ENCODE data around the gene BNIP1.
A peak's percentile ranks its signal among the peaks of the same experiment; 100 is the strongest.
"Not testable (repeated sequence)": the region's sequence is repeated elsewhere in the genome, so short reads cannot be mapped to it uniquely, and the experiment has no call there.

Gene BNIP1

GRCh38 chr5:173144200-173145176 lies at the start of gene BNIP1:
TSS of gene BNIP1 (plus strand) at chr5:173144531. CDS start at chr5:173144546, 15 bp downstream.
- DNase-seq (ENCODE audit: low spot score), result peak; percentile 96

- DNase-seq (ENCODE audit: low spot score), result no peak
Observed at GRCh38 chr5:173098787-173099186, 45.5 kb upstream of the BNIP1 start.

GRCh38 chr5:173099461-173099860 lies 44.9 kb upstream of the BNIP1 start:
- DNase-seq (ENCODE audit: low spot score), result no peak

GRCh38 chr5:173101245-173101644 lies 43.1 kb upstream of the BNIP1 start:
- no peak for DNase-seq (ENCODE audit: low spot score)

- DNase-seq (ENCODE audit: low spot score), result no peak
Observed at GRCh38 chr5:173103411-173103810, 40.9 kb upstream of the BNIP1 start.

GRCh38 chr5:173108914-173109313 lies 35.4 kb upstream of the BNIP1 start:
- no peak for DNase-seq (ENCODE audit: low spot score)

- DNase-seq (ENCODE audit: low spot score), result no peak
Observed at GRCh38 chr5:173114536-173114935, 29.8 kb upstream of the BNIP1 start.

- DNase-seq (ENCODE audit: low spot score), result no peak
Observed at GRCh38 chr5:173119719-173120118, 24.6 kb upstream of the BNIP1 start.

GRCh38 chr5:173123416-173123815 lies 20.9 kb upstream of the BNIP1 start:
- DNase-seq (ENCODE audit: low spot score), result no peak

GRCh38 chr5:173132166-173132565 lies 12.2 kb upstream of the BNIP1 start:
- not testable (repeated sequence) for DNase-seq (ENCODE audit: low spot score)

- no peak for DNase-seq (ENCODE audit: low spot score)
Observed at GRCh38 chr5:173138707-173139106, 5.6 kb upstream of the BNIP1 start.

GRCh38 chr5:173139631-173140030 lies 4.7 kb upstream of the BNIP1 start:
- DNase-seq (ENCODE audit: low spot score), result no peak

GRCh38 chr5:173140769-173141168 lies 3.6 kb upstream of the BNIP1 start:
- DNase-seq (ENCODE audit: low spot score), result no peak

GRCh38 chr5:173143567-173143966 lies 764 bp upstream of the BNIP1 start:
- DNase-seq (ENCODE audit: low spot score), result no peak

GRCh38 chr5:173148354-173148753 lies 4.0 kb downstream of the BNIP1 start:
- no peak for DNase-seq (ENCODE audit: low spot score)

GRCh38 chr5:173152547-173152946 lies 8.2 kb downstream of the BNIP1 start:
- DNase-seq (ENCODE audit: low spot score), result no peak

GRCh38 chr5:173153842-173154241 lies 9.5 kb downstream of the BNIP1 start:
- DNase-seq (ENCODE audit: low spot score), result no peak

GRCh38 chr5:173154619-173155018 lies 10.3 kb downstream of the BNIP1 start:
- not testable (repeated sequence) for DNase-seq (ENCODE audit: low spot score)

- no peak for DNase-seq (ENCODE audit: low spot score)
Observed at GRCh38 chr5:173155912-173156311, 11.6 kb downstream of the BNIP1 start.

- DNase-seq (ENCODE audit: low spot score), result no peak
Observed at GRCh38 chr5:173158366-173158765, 14.0 kb downstream of the BNIP1 start.

- no peak for DNase-seq (ENCODE audit: low spot score)
Observed at GRCh38 chr5:173159256-173159655, 14.9 kb downstream of the BNIP1 start.

- no peak for DNase-seq (ENCODE audit: low spot score)
Observed at GRCh38 chr5:173161148-173161547, 16.8 kb downstream of the BNIP1 start.

GRCh38 chr5:173163219-173163618 lies 18.9 kb downstream of the BNIP1 start:
- no peak for DNase-seq (ENCODE audit: low spot score)
